ENCODE results near the gene OR5K2.

Gene OR5K2

GRCh38 chr3:98525494-98525893 lies 28.0 kb downstream of the OR5K2 start:
- no peak for DNase-seq

- no peak for DNase-seq
These were observed 31.2 kb downstream of the OR5K2 start for GRCh38 chr3:98528474-98529346.

- DNase-seq, result no peak
These were observed 32.5 kb downstream of the OR5K2 start for GRCh38 chr3:98529856-98530459.

GRCh38 chr3:98530676-98531075 lies 33.2 kb downstream of the OR5K2 start:
- no peak for DNase-seq

- DNase-seq, result no peak
These were observed 34.3 kb downstream of the OR5K2 start, which contains the start of gene GPR15 for GRCh38 chr3:98531622-98532274. TSS of gene GPR15 (plus strand) at chr3:98531978. CDS start at chr3:98532034, 56 bp downstream.

GRCh38 chr3:98532275-98532637 lies 34.8 kb downstream of the OR5K2 start:
- no peak for DNase-seq

GRCh38 chr3:98532709-98533571 lies 35.5 kb downstream of the OR5K2 start:
- DNase-seq, result no peak

GRCh38 chr3:98534168-98534567 lies 36.7 kb downstream of the OR5K2 start:
- DNase-seq, result no peak

- no peak for DNase-seq
These were observed 37.3 kb downstream of the OR5K2 start for GRCh38 chr3:98534734-98535133.

- DNase-seq, result no peak
These were observed 39.1 kb downstream of the OR5K2 start for GRCh38 chr3:98536456-98537017.

- no peak for DNase-seq
These were observed 42.9 kb downstream of the OR5K2 start for GRCh38 chr3:98540346-98540745.

GRCh38 chr3:98541695-98542094 lies 44.2 kb downstream of the OR5K2 start:
- DNase-seq, result no peak

- no peak for DNase-seq
These were observed 45.1 kb downstream of the OR5K2 start for GRCh38 chr3:98542623-98543022.

- DNase-seq, result no peak
These were observed 48.5 kb downstream of the OR5K2 start for GRCh38 chr3:98545940-98546339.
